ENCODE measurements around the gene KCNC4. TPM values are rescaled to one million over a fixed set of nuclear protein-coding genes. Genes with fewer than 3 reads are reported as not detected.

KCNC4 gene
- polyA plus RNA-seq, 1 donor from 2014 or later = 0.57 TPM

DNA sequence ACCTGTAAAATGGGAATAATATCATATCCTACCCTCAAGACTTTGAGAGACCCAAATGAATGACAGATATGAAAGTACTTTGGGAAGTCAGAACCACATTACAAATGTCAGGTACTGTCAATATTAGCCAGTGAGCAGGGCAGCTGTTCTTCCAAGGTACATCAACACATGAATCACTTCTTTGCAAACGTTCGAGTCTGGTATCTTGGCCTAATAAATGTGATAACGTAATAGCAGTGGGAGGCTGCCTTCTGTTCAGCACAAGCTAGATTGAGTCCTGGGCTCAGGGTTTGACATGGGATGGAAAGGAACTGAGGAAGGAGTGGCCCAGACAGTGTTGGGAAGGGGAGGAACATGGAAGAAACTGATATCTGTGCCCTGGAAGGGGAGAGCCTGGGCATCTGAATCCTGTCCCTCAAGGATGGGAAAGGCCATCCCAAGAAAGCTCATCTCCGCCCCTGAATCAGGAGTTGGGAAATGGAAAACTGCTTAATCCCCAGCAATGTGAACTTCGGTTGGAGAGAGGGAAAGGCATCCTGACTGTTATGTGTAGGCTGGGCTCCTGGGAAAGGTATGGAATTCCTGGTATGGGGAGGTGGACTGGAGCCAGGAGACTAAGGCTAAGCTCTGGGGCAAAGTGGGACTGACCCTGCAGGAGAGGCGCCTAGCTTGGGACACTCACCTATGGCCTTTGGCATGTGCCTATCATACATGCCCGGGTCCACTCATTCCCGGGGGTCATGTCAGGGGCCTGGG, 14.3 kb downstream of the KCNC4 start:
- Histone ChIP-seq H3K9me2 (ENCODE audit: insufficient read depth, low read length) (no peaks in the 10 kb centered on the region), H3K79me2 (replicated peaks; ENCODE audit: insufficient read depth, low read length) (no peaks in the 10 kb centered on the region), H3K27ac (ENCODE audit: low read length) (no peak overlapping the region), H3F3A (ENCODE audit: insufficient read depth, low read length, poor library complexity, severe bottlenecking) (no peaks in the 10 kb centered on the region), H4K20me1 (ENCODE audit: insufficient read depth) (no peaks in the 10 kb centered on the region), H3K9ac (ENCODE audit: low read length) (no peak overlapping the region), H3K4me3 (ENCODE audit: low read length) (no peak overlapping the region), H3K27me3 (ENCODE audit: insufficient read depth, low read depth, low read length) (no peaks in the 10 kb centered on the region), H3K4me2 (ENCODE audit: low read length) (no peak overlapping the region), H2AFZ (ENCODE audit: low read depth, low read length) (no peak overlapping the region), H3K9me3 (ENCODE audit: low read length) (no peaks in the 10 kb centered on the region), H3K36me3 (ENCODE audit: insufficient read depth, low read length) (no peaks in the 10 kb centered on the region)
- TF ChIP-seq, protein P1, sequence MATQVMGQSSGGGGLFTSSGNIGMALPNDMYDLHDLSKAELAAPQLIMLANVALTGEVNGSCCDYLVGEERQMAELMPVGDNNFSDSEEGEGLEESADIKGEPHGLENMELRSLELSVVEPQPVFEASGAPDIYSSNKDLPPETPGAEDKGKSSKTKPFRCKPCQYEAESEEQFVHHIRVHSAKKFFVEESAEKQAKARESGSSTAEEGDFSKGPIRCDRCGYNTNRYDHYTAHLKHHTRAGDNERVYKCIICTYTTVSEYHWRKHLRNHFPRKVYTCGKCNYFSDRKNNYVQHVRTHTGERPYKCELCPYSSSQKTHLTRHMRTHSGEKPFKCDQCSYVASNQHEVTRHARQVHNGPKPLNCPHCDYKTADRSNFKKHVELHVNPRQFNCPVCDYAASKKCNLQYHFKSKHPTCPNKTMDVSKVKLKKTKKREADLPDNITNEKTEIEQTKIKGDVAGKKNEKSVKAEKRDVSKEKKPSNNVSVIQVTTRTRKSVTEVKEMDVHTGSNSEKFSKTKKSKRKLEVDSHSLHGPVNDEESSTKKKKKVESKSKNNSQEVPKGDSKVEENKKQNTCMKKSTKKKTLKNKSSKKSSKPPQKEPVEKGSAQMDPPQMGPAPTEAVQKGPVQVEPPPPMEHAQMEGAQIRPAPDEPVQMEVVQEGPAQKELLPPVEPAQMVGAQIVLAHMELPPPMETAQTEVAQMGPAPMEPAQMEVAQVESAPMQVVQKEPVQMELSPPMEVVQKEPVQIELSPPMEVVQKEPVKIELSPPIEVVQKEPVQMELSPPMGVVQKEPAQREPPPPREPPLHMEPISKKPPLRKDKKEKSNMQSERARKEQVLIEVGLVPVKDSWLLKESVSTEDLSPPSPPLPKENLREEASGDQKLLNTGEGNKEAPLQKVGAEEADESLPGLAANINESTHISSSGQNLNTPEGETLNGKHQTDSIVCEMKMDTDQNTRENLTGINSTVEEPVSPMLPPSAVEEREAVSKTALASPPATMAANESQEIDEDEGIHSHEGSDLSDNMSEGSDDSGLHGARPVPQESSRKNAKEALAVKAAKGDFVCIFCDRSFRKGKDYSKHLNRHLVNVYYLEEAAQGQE (IDR thresholded peaks at IDR 0.05; ENCODE audit: borderline replicate concordance) = no peak
- no peak for TF ChIP-seq POLR2AphosphoS5 (IDR thresholded peaks at IDR 0.05)
- no peak for TF ChIP-seq EZH2 (IDR thresholded peaks at IDR 0.05; ENCODE audit: borderline replicate concordance, insufficient read depth, low read length, poor library complexity, severe bottlenecking)
- no peak for TF ChIP-seq MXI1 (conservative IDR thresholded peaks at IDR 0.05; ENCODE audit: poor library complexity, severe bottlenecking)
- TF ChIP-seq RAD21 (conservative IDR thresholded peaks at IDR 0.05) = no peak
- TF ChIP-seq EP300 (conservative IDR thresholded peaks at IDR 0.05; ENCODE audit: poor library complexity, severe bottlenecking) = no peak
- no peak for TF ChIP-seq SMC3 (conservative IDR thresholded peaks at IDR 0.05; ENCODE audit: poor library complexity)
- TF ChIP-seq TAF1 (IDR thresholded peaks at IDR 0.05; ENCODE audit: low read depth) = no peak
- TF ChIP-seq CTCF (IDR thresholded peaks at IDR 0.05; ENCODE audit: poor library complexity, severe bottlenecking) = no peak

DNA sequence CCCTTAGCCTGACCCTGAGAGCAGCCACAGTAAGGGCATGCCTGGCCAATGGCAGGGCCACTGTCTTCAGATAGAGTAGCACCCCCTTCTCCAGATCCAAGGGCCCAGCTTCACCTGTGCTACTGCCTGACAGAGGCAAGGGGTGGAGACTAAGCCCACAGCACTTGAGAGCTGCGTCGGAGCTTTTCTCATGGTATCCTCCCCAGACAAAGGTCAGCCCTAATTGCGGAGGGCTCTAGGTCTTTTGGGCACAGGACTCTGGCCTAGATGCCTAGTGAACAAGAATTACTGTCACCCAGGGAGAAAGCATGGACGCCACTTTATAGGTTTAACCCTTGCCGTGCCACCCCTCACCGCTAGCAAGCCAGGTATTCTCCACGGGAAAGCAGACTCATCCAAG, 15.1 kb downstream of the KCNC4 start:
- no peak overlapping the region for H2AFZ ChIP-seq (ENCODE audit: low read depth, low read length)
- no peak overlapping the region for H3K9ac ChIP-seq (ENCODE audit: low read length)
- no peaks in the 10 kb centered on the region for H3K9me3 ChIP-seq (ENCODE audit: low read length)
- H3F3A ChIP-seq (ENCODE audit: insufficient read depth, low read length, poor library complexity, severe bottlenecking) = no peaks in the 10 kb centered on the region
- TF ChIP-seq TAF1 (IDR thresholded peaks at IDR 0.05; ENCODE audit: low read depth) = no peak
- no peak for TF ChIP-seq MXI1 (conservative IDR thresholded peaks at IDR 0.05; ENCODE audit: poor library complexity, severe bottlenecking)
- no peak for TF ChIP-seq EZH2 (IDR thresholded peaks at IDR 0.05; ENCODE audit: borderline replicate concordance, insufficient read depth, low read length, poor library complexity, severe bottlenecking)
- TF ChIP-seq CTCF (IDR thresholded peaks at IDR 0.05; ENCODE audit: poor library complexity, severe bottlenecking) = no peak
- no peaks in the 10 kb centered on the region for H3K9me2 ChIP-seq (ENCODE audit: insufficient read depth, low read length)
- no peaks in the 10 kb centered on the region for H3K27me3 ChIP-seq (ENCODE audit: insufficient read depth, low read depth, low read length)
- H3K4me3 ChIP-seq (ENCODE audit: low read length) = no peak overlapping the region
- no peak overlapping the region for H3K4me2 ChIP-seq (ENCODE audit: low read length)
- H3K79me2 ChIP-seq (replicated peaks; ENCODE audit: insufficient read depth, low read length) = no peaks in the 10 kb centered on the region
- no peaks in the 10 kb centered on the region for H4K20me1 ChIP-seq (ENCODE audit: insufficient read depth)
- H3K36me3 ChIP-seq (ENCODE audit: insufficient read depth, low read length) = no peaks in the 10 kb centered on the region
- no peak overlapping the region for H3K27ac ChIP-seq (ENCODE audit: low read length)
